Measurements from ENCODE around the gene RAB44. TPM values are rescaled to one million over a fixed set of nuclear protein-coding genes. Genes with fewer than 3 reads are reported as not detected.

Gene RAB44
- total RNA-seq, 2 experiments from 2014 or later: 0.07 TPM; not detected in 1

- ChIA-PET CTCF (interaction anchor here (0.5 to 1.3 kb wide), 2 partner anchors 30 to 41 kb away, joined by 3 to 5 read pairs; no protein-coding TSS in a partner anchor), POLR2A (no interaction called here)
- intact Hi-C loops (cut with micrococcal nuclease): no loop called here
- Mint-ChIP-seq H3K9me3 (no peaks in the 10 kb centered on the region), H3K4me3 (no peak overlapping the region), H3K4me1 (ENCODE audit: low read depth) (peaks cover 10% of the 10 kb centered on the region), H3K27ac (no peak overlapping the region), H3K36me3 (ENCODE audit: low read depth) (no peaks in the 10 kb centered on the region), H3K27me3 (no peaks in the 10 kb centered on the region)
- no peak for ATAC-seq
- no peak for DNase-seq
- no peak for TF ChIP-seq CTCF (IDR thresholded peaks at IDR 0.05)
Measured at GRCh38 chr6:36729161-36729524, 31.5 kb downstream of the RAB44 start.

DNA sequence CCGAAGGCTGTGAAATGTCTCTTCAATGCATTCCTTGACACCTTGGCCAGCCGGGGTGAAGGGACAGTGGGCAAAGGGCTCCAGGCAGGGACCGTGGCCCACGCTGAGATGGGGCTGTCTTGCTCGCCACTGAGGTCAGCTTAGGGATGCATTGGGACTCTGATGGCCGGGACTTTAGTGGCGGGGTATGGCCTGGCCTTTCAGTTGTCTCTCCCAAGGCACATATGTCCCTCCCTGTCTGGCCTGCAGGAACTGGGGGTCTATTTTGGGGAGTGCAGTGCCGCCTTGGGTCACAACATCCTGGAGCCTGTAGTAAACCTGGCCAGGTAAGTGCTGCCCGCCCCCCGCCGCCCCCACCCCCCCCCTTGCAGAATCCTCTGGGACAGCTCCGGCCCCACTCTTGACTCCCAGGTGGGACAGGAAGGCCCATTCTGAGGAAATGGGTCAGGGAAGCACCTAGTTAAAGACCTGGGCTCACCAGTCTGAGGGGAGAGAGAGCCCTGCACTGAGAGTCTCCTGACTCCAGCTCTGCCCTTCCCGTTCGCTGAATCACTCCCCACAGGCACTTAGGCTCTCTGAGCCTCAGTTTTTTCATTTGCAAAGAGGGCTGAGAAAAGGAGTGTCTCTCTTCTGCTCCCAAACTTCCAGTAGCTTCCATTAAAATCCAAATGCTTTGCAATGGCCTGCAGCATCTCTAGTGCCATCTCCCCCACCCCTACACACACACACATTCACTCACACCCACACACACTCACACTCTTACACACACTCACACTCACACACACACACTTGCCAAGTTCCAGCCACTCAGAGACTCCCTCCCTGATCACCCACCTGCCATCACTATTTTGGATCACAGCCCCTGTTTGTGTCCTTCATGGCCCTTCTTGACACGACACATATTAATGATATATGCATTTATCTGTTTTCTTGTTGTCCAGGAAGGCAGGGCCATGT is 33.1 kb downstream of the RAB44 start:
- H3K4me1 Mint-ChIP-seq (ENCODE audit: low read depth): peaks cover 18% of the 10 kb centered on the region
- CTCF ChIA-PET: interaction anchor here (0.9 to 2.3 kb wide), 3 partner anchors 23 to 52 kb away, joined by 3 to 7 read pairs (median 3); no protein-coding TSS in a partner anchor
- ATAC-seq (no peak), DNase-seq (no peak)
- TF ChIP-seq CTCF (IDR thresholded peaks at IDR 0.05): no peak
- no peak overlapping the region for H3K27ac Mint-ChIP-seq
- H3K27me3 Mint-ChIP-seq: peaks cover 3% of the 10 kb centered on the region
- intact Hi-C loops (cut with micrococcal nuclease): no loop called here
- no peak overlapping the region for H3K4me3 Mint-ChIP-seq
- no peaks in the 10 kb centered on the region for H3K9me3 Mint-ChIP-seq
- POLR2A ChIA-PET: interaction anchor here (0.7 to 1.1 kb wide), 2 partner anchors 13 to 124 kb away, joined by 3 read pairs; no protein-coding TSS in a partner anchor
- no peaks in the 10 kb centered on the region for H3K36me3 Mint-ChIP-seq (ENCODE audit: low read depth)

- TF ChIP-seq CTCF (IDR thresholded peaks at IDR 0.05): no peak
- DNase-seq (no peak), ATAC-seq (no peak)
- ChIA-PET CTCF (interaction anchor here (1.1 to 2.3 kb wide), 2 partner anchors 20 to 51 kb away, joined by 3 to 7 read pairs; no protein-coding TSS in a partner anchor), POLR2A (interaction anchor here (0.7 to 1.2 kb wide), 2 partner anchors 12 to 125 kb away, joined by 3 to 5 read pairs; no protein-coding TSS in a partner anchor)
- Mint-ChIP-seq H3K36me3 (ENCODE audit: low read depth) (no peaks in the 10 kb centered on the region), H3K27ac (no peak overlapping the region), H3K4me1 (ENCODE audit: low read depth) (peaks cover 18% of the 10 kb centered on the region), H3K27me3 (peaks cover 3% of the 10 kb centered on the region), H3K9me3 (no peaks in the 10 kb centered on the region), H3K4me3 (no peak overlapping the region)
- intact Hi-C loops (cut with micrococcal nuclease): no loop called here
Measured at GRCh38 chr6:36731622-36732310, 34.1 kb downstream of the RAB44 start.

DNA sequence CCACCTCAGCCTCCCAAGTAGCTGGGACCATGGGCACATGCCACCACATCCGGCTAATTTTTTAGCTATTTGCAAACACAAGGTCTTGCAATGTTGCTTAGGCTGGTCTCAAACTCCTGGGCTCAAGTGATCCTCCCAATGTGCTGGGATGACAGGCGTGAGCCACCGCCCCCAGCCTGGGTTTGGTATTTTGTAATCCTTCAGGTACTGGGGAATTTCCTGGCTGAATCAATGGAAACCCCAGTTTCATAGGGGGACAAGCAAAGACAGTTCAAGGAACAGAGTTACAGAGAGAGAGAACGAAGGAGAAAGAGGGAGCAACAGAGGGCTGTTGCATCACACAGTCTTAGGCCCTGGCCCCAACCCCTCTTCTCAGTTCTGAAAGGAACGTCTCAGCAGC is 35.7 kb downstream of the RAB44 start:
- H3K4me1 Mint-ChIP-seq (ENCODE audit: low read depth): peaks cover 11% of the 10 kb centered on the region
- H3K9me3 Mint-ChIP-seq: no peaks in the 10 kb centered on the region
- no peaks in the 10 kb centered on the region for H3K36me3 Mint-ChIP-seq (ENCODE audit: low read depth)
- TF ChIP-seq CTCF (IDR thresholded peaks at IDR 0.05): no peak
- no peak for ATAC-seq
- no peak for DNase-seq
- peaks cover 3% of the 10 kb centered on the region for H3K27me3 Mint-ChIP-seq
- H3K27ac Mint-ChIP-seq: no peak overlapping the region
- H3K4me3 Mint-ChIP-seq: no peak overlapping the region
- ChIA-PET CTCF (interaction anchor here (0.6 to 1.4 kb wide), 4 partner anchors 9 to 136 kb away, joined by 3 to 4 read pairs (median 3); no protein-coding TSS in a partner anchor), POLR2A (interaction anchor here (0.9 to 1.4 kb wide), 2 partner anchors 15 to 21 kb away, joined by 3 read pairs; no protein-coding TSS in a partner anchor)
- intact Hi-C loops (cut with micrococcal nuclease): no loop called here

Data from activated CD8-positive, alpha-beta T cell treated with anti-CD3 and anti-CD28 coated beads for 36 hours (primary cell).